HG03457 (cell line): ENCODE results near the gene LRRC53.

Experiments used
- ATAC-seq: cut with Tn5 transposase; IDR thresholded peaks from one replicate; pipeline ENCODE4 v1.9.1; 2021; ENCODE audit warnings: moderate number of reproducible peaks; ENCODE audit not compliant: unreplicated experiment

LRRC53 gene

GRCh38 chr1:74498901-74499300, 13.5 kb downstream of the LRRC53 start:
- no peak for ATAC-seq

DNA sequence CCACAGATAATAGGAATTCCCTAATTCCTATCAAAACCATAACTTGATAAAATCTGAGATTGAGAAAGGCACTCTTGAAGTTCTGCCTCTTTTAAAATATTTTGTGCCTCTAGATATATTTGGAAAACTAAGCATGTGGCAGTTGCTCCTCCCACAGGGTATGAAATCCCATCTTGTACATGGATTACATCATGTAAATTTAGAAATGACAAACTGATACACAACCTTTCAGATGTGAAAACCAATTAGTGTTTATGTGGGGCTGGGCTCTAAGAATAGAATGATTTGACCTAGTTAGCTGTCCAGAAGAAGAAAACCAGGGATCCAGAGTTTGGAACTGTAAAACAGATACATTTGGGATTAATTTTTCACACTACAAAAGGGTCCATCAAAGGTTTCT, 15.7 kb downstream of the LRRC53 start:
- ATAC-seq, result no peak

- no peak for ATAC-seq
These were observed 26.4 kb downstream of the LRRC53 start for GRCh38 chr1:74486036-74486435.

- ATAC-seq, result no peak
These were observed 26.8 kb downstream of the LRRC53 start for GRCh38 chr1:74485622-74486021.

DNA sequence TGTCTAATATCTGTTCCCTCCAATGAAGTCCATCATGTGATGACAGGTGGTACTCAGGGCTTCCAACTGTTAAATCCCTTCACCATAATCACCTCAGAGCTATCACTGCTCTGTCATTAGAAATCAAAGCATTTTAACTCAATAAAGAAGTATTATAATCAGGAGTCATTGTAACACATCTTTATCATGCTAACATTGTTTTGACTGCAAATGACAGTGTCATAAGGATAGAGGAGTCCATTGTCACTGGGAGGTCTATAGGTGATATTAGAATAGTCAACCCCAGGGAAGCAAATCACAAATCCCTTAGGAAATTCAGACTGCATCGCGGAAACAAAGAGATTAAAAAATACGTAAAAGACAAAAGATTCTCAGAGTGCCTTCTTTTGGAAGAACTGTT, 30.8 kb downstream of the LRRC53 start:
- ATAC-seq, result no peak

DNA sequence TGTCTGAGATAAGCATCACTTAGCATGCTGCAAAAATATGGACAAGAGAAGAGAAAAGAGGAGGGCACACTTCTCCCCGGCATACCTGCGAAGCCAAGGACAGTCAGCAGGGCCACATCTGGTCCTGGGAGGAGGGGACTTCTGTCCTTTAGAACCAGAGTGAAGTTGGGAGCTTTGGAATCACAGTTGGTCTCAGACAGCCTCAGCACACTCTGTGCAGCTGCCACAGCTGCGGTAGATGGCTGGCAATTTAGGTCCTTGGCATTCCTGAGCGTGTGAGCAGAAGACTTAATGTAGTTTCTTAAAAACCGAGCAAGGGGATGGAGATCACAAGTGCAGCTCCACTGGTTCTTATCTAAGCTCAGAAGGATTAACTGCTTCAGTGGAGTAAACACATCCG, 32.3 kb downstream of the LRRC53 start:
- no peak for ATAC-seq

GRCh38 chr1:74478979-74479378, 33.4 kb downstream of the LRRC53 start:
- ATAC-seq, result no peak

DNA sequence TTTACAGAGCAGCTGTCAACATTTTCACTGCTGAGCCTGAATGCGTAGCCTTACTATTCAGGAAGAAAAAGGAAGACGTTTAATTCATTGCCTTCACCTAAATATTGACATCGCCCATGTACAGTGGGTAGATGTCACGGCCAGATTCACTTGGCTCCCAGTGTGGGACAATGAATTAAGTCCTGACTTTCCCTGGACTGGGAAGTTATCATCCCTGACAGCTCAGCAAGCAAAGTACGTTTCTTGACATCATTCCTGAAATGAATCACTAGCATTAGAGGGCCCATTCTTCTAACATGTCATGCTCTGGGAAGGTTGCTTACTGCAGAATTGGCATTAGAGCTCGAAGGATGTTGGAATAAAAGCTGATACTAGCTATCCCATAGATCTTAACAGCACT, 37.8 kb downstream of the LRRC53 start:
- no peak for ATAC-seq

GRCh38 chr1:74471470-74471869, 40.9 kb downstream of the LRRC53 start:
- ATAC-seq, result no peak

GRCh38 chr1:74470936-74471335, 41.5 kb downstream of the LRRC53 start:
- no peak for ATAC-seq

DNA sequence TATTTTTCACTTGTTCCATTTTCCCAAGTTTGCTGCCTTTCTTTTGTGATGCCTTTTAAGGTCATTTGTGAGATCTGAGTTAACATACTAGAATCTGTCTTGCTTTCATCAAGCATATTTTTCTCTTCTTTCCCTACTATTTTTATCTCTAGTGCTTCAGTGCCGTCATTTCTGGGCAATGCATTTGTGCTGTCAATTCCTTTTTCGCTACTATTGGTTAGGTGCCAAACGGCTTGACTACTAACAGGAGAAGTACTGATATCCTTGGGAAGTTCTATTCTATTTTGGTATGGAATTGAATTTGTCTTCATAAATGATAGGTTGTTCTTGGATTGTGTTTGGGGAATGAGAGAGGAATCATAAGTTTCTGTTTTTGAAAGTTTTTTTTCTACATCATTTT, 42.2 kb downstream of the LRRC53 start:
- no peak for ATAC-seq

- ATAC-seq, result no peak
These were observed 43.3 kb downstream of the LRRC53 start for GRCh38 chr1:74468982-74469603.

- ATAC-seq, result no peak
These were observed 44.5 kb downstream of the LRRC53 start for GRCh38 chr1:74467786-74468377.

GRCh38 chr1:74465193-74465681, 47.2 kb downstream of the LRRC53 start:
- no peak for ATAC-seq

GRCh38 chr1:74464037-74464436, 48.4 kb downstream of the LRRC53 start:
- no peak for ATAC-seq

GRCh38 chr1:74463333-74463988, 49.0 kb downstream of the LRRC53 start:
- no peak for ATAC-seq

DNA sequence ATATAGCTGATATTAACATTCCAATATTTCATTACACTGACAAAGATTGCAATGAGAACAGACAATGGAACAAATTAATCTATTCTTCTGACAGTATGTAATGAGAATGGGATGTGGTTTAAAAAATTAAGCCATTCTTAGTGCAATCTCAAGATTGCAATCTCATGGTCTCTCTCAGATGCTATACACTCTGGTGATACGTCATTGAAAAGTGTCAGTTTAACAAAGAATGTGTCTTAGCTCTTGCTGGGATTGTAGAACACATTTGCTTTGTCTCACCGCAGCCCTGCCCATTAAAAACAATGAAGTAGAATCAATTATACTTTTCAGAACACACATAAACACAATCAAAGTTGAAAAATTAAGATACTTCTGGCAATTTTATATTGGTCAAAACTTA, 55.2 kb downstream of the LRRC53 start:
- ATAC-seq, result no peak

- no peak for ATAC-seq
These were observed 57.0 kb downstream of the LRRC53 start for GRCh38 chr1:74455390-74455789.

DNA sequence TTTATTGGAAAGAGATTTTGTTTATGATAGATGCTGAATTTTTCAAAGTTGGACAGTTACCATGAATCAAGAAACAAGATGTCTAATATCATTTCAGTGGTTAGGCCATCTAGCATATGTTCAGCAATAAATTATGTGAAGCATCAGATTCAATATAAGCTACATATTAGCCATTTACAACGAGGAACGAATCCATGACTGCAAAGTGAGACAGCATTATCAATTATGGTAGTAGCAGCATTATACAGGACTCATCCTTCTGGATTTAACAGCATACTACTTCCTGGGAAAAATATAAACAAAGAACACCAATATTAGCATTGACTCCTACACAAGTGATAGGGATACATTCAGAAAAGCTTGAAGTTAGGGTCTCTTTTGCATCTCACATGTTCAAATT, 59.1 kb downstream of the LRRC53 start:
- no peak for ATAC-seq

DNA sequence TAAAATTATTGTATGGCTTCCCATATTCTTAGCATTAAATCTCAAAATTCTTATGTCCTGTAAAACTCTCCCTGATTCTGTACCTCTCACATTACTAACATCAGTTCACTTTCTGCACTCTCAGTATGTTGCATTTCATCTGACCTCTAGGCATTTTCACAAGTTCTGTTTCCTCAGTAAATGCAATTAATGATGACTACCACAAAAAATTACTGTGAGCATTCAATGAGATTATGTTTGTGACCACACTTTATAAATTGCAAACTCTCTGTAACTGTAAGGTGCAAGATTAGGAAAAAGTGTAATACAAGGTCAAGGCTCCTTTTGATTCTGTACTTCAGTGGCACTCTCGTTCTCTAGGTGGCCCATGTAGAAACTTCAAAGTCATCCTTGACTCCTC, 60.4 kb downstream of the LRRC53 start:
- no peak for ATAC-seq

DNA sequence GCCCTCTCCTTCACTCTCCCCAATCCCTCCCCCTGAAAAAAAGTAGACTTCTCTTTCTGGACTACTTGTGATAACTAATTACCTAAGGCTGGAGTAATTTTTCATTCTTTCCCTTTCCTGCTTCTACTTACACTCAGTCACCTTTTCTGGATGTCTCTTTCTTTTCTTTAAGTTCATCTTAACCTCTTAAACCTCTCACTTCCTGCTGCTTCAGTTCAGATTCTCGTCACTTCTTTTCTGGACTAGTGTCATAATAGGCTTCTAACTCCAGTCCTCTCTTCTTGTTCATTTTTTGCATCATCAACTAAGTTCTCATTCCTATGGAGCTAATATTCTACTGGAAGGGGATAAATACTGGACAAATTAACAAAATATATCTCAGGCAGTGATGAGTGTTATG, 75.4 kb downstream of the LRRC53 start:
- ATAC-seq, result no peak

- no peak for ATAC-seq
These were observed 76.3 kb downstream of the LRRC53 start for GRCh38 chr1:74436078-74436477.
